ENCODE data around the gene RNF38.

DNA sequence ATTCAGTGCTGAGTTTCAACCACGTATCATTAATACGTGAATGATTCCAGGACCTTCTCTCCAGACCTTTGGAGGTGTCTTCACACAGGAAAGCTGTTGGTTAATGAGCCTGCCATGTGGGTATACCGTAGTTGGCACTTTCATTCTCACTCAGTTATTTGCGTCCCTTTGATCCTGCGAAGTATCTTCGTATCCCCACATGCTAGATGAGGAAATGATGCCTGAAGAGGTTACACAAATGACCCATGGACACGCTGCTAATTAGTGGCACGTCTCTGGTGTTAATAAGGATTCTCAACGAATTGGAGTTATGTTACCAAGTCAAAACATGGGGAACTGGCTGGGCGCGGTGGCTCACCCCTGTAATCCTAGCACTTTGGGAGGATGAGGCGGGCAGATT lies 76.1 kb downstream of the RNF38 start:
- TF ChIP-seq POU2F2 (IDR thresholded peaks at IDR 0.05; ENCODE audit: low read depth, low read length) (no peak), POLR2A (IDR thresholded peaks at IDR 0.05; ENCODE audit: low read depth, low read length) (no peak), POLR2AphosphoS5 (IDR thresholded peaks at IDR 0.05; ENCODE audit: low read depth, low read length) (no peak), TAF1 (IDR thresholded peaks at IDR 0.05; ENCODE audit: low read depth, low read length) (no peak), SPI1 (IDR thresholded peaks at IDR 0.05; ENCODE audit: low read depth, low read length) (no peak), PAX5 (IDR thresholded peaks at IDR 0.05; ENCODE audit: insufficient read depth, low read length, severe bottlenecking) (no peak)
